DND-41 (cell line): ENCODE data around the gene BCAN.
A peak's percentile ranks its signal among the peaks of the same experiment; 100 is the strongest.

ENCODE experiments used
- ATAC-seq: fragments of 200-7000 bp; cut with Tn5 transposase; 3 replicates; pipeline ENCODE4 v1.9.1; 2021; ENCODE audit warnings: low read depth; ENCODE audit not compliant: insufficient read depth
- DNase-seq: peaks from one replicate; pipeline ENCODE4 v3.0.0-alpha.2; 2020
- H2AFZ ChIP-seq: 2 replicates; pipeline ENCODE4 v1.6.0; 2012; ENCODE audit warnings: low read depth, low read length
- H3K27ac ChIP-seq: 2 replicates; pipeline ENCODE4 v1.5.1; 2012; ENCODE audit warnings: low read length, inconsistent platforms
- H3K27me3 ChIP-seq: fragments of 200-600 bp; sonication (generic); 2 replicates; pipeline ENCODE4 v1.6.0; 2012; ENCODE audit warnings: low read length, mild to moderate bottlenecking, inconsistent platforms; ENCODE audit not compliant: insufficient read depth, poor library complexity
- H3K36me3 ChIP-seq: 2 replicates; pipeline ENCODE4 v1.5.1; 2012; ENCODE audit warnings: low read length, inconsistent platforms; ENCODE audit not compliant: insufficient read depth
- H3K4me1 ChIP-seq: 2 replicates; pipeline ENCODE4 v1.5.1; 2012; ENCODE audit warnings: mild to moderate bottlenecking, low read length; ENCODE audit not compliant: insufficient read depth
- H3K4me2 ChIP-seq: 2 replicates; pipeline ENCODE4 v1.6.0; 2012; ENCODE audit warnings: mild to moderate bottlenecking, moderate library complexity, low read length, inconsistent platforms; ENCODE audit not compliant: insufficient read depth
- H3K4me3 ChIP-seq, 2 experiments: fragments of 200-600 bp in 1 of 2; shearing (Covaris generic) in 1 of 2; 2 replicates each; pipeline ENCODE4 v1.5.1; 2012 to 2016; ENCODE audit warnings: inconsistent platforms in 2 of 2, low read length in 2 of 2, mild to moderate bottlenecking in 2 of 2, low read depth in 1 of 2, moderate library complexity in 1 of 2
- H3K79me2 ChIP-seq: 2 replicates; pipeline ENCODE4 v1.6.0; 2012; ENCODE audit warnings: low read length, inconsistent platforms; ENCODE audit not compliant: insufficient read depth
- H3K9ac ChIP-seq: 2 replicates; pipeline ENCODE4 v1.6.0; 2012; ENCODE audit warnings: low read depth, mild to moderate bottlenecking, inconsistent platforms, low read length, moderate library complexity
- H3K9me3 ChIP-seq: 2 replicates; pipeline ENCODE4 v1.5.1; 2012; ENCODE audit warnings: low read length, moderate library complexity, mild to moderate bottlenecking, inconsistent platforms; ENCODE audit not compliant: insufficient read depth, severe bottlenecking
- H4K20me1 ChIP-seq: 2 replicates; pipeline ENCODE4 v1.6.0; 2012; ENCODE audit warnings: low read length; ENCODE audit not compliant: insufficient read depth
- CTCF ChIP-seq: IDR thresholded peaks from 2 replicates; pipeline ENCODE4 v1.5.1; 2012; ENCODE audit warnings: borderline replicate concordance, low read length, moderate library complexity, mild to moderate bottlenecking; ENCODE audit not compliant: poor library complexity, severe bottlenecking; ENCODE audit errors: extremely low read depth
- EZH2 ChIP-seq: IDR thresholded peaks from 3 replicates; pipeline ENCODE4 v1.6.1; 2012; ENCODE audit warnings: borderline replicate concordance, low read depth, mild to moderate bottlenecking, moderate library complexity, low read length, inconsistent platforms; ENCODE audit not compliant: severe bottlenecking

BCAN gene

GRCh38 chr1:156624814-156625435, 17.0 kb upstream of the BCAN start:
- no peak overlapping the region for H2AFZ ChIP-seq
- H3K4me2 ChIP-seq = no peak overlapping the region
- H3K4me1 ChIP-seq = no peaks in the 10 kb centered on the region
- no peaks in the 10 kb centered on the region for H3K79me2 ChIP-seq
- H3K36me3 ChIP-seq = no peaks in the 10 kb centered on the region
- H4K20me1 ChIP-seq = no peaks in the 10 kb centered on the region
- no peak overlapping the region for H3K4me3 ChIP-seq
- no peak for DNase-seq
- no peak for ATAC-seq
- H3K27ac ChIP-seq = no peak overlapping the region
- H3K9ac ChIP-seq = no peak overlapping the region
- H3K27me3 ChIP-seq = peaks cover 1% of the 10 kb centered on the region
- no peaks in the 10 kb centered on the region for H3K9me3 ChIP-seq
- no peak for TF ChIP-seq EZH2
- TF ChIP-seq CTCF = no peak

GRCh38 chr1:156625436-156626078, 16.4 kb upstream of the BCAN start:
- Histone ChIP-seq H3K27ac (no peak overlapping the region), H3K4me3 (no peak overlapping the region), H3K4me1 (no peaks in the 10 kb centered on the region), H3K79me2 (no peaks in the 10 kb centered on the region), H3K27me3 (no peaks in the 10 kb centered on the region), H3K36me3 (no peaks in the 10 kb centered on the region), H3K9ac (no peak overlapping the region), H3K4me2 (no peak overlapping the region), H2AFZ (no peak overlapping the region), H3K9me3 (no peaks in the 10 kb centered on the region), H4K20me1 (no peaks in the 10 kb centered on the region)
- TF ChIP-seq EZH2 = no peak
- peak; percentile 79 for TF ChIP-seq CTCF
- peak; percentile 85 for ATAC-seq
- peak; percentile 58 for DNase-seq

DNA sequence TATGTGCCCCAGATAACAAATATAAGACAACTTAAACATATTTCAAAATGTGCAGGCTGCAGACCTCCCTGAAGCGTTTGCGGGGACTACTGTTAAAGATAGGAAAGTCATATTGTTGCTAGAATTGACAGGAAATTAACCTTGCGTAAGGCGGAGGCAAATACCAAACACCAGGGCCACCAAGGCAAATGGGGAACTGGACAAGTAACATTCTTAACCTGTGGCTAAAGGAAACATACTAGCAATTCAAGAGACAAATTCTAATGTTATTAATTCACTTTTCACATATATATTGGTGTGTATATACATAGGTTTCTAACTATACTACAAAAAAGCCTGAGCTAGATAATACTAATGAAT, 15.9 kb upstream of the BCAN start:
- ATAC-seq = no peak

More for the DNA sequence above, 15.9 kb upstream of the BCAN start:
- Histone ChIP-seq H3K27me3 (no peaks in the 10 kb centered on the region), H2AFZ (no peak overlapping the region), H3K27ac (no peak overlapping the region), H3K79me2 (no peaks in the 10 kb centered on the region), H3K36me3 (no peaks in the 10 kb centered on the region), H4K20me1 (no peaks in the 10 kb centered on the region), H3K4me1 (no peaks in the 10 kb centered on the region), H3K9me3 (no peaks in the 10 kb centered on the region), H3K4me2 (no peak overlapping the region), H3K9ac (no peak overlapping the region), H3K4me3 (no peak overlapping the region)
- DNase-seq = no peak
- no peak for TF ChIP-seq EZH2
- no peak for TF ChIP-seq CTCF
